GM18520 (cell line): ENCODE measurements around the gene PCDHGA8.
"Not testable (repeated sequence)": the region's sequence is repeated elsewhere in the genome, so short reads cannot be mapped to it uniquely, and the experiment has no call there.

ENCODE experiments used
- ATAC-seq: cut with Tn5 transposase; IDR thresholded peaks from one replicate; pipeline ENCODE4 v1.9.1; 2021; ENCODE audit not compliant: unreplicated experiment

Gene PCDHGA8

DNA sequence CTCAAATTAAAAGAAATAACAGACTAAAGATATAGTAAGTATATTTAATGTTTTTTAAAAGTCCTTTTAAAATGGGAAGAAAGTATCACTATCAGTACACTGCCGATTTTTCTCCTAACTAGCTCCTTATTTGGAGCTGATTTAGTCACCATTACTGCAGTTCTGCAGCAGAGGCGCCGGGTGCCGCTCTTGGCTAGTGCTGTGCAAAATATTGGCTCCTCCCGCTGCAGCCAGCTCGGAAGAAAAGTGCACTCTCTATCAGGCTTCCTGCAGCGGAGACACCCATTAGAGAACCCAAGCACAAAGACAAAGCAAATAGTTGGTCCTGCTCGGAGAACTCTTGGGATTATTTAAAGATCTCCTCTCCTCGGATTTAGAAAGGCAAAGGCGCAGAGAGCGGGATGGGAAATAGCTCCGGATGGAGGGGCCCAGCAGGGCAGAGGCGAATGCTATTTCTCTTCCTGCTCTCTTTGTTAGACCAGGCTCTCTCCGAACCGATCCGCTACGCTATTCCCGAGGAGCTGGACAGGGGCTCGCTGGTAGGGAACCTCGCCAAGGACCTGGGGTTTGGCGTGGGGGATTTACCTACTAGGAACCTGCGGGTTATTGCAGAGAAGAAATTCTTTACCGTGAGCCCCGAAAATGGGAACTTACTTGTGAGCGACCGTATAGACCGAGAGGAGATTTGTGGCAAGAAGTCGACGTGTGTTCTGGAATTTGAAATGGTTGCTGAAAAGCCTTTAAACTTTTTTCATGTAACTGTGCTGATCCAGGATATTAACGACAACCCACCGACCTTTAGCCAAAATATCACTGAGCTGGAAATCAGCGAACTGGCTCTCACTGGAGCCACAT is 22.2 kb upstream of the PCDHGA8 start, which contains the start of gene PCDHGB3:
PCDHGB3 (plus strand) TSS at position 249 of the 855 bp plus-strand sequence; CDS start at position 402, 153 bp downstream.
- no peak for ATAC-seq

DNA sequence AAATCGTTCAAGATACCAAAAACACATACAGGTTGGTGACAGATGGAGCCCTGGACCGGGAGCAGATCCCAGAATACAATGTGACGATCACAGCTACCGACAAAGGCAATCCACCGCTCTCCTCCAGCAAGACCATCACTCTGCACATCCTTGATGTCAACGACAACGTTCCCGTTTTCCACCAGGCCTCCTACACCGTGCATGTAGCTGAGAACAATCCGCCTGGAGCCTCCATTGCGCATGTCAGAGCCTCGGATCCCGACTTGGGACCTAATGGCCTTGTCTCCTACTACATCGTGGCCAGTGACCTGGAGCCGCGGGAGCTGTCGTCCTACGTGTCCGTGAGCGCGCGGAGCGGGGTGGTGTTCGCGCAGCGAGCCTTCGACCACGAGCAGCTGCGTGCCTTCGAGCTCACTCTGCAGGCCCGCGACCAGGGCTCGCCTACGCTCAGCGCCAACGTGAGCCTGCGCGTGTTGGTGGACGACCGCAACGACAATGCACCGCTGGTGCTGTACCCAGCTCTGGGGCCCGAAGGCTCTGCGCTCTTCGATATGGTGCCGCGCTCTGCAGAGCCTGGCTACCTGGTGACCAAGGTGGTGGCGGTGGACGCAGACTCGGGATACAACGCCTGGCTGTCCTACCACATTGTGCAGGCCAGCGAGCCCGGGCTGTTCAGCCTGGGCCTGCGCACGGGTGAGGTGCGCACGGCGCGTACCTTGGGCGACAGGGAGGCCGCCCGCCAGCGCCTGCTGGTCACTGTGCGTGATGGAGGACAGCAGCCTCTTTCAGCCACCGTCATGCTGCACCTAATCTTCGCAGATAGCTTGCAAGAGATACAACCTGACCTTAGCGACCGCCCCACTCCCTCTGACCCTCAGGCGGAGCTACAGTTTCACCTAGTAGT is 20.6 kb upstream of the PCDHGA8 start:
- ATAC-seq, result no peak

DNA sequence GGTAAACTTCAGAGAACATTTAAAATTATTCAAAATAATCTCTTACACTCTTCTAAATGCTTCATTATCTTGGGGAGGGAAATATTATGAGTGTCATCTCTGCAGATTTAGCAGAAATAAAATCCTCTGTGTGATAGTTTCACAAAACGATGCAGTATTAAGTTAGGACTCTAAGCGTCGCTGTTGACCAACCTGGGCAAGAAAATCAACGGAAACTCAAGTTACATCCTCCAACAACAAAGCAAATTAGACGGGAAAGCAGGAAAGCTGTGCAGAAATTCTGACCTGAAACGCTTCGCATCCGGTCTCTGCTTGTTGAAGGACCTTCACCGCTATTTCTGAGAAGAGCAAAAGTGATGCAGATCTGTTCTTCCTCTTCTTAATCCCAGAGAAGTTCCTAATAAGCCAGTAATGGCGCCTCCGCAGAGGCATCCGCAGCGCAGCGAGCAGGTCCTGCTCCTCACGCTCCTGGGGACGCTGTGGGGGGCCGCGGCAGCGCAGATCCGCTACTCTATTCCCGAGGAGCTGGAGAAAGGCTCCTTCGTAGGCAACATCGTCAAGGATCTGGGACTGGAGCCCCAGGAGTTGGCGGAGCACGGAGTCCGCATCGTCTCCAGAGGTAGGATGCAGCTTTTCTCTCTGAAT is 18.6 kb upstream of the PCDHGA8 start, which contains the start of gene PCDHGA6:
PCDHGA6 (plus strand) TSS at position 219 of the 645 bp plus-strand sequence; CDS start at position 412, 193 bp downstream.
- ATAC-seq, result no peak

DNA sequence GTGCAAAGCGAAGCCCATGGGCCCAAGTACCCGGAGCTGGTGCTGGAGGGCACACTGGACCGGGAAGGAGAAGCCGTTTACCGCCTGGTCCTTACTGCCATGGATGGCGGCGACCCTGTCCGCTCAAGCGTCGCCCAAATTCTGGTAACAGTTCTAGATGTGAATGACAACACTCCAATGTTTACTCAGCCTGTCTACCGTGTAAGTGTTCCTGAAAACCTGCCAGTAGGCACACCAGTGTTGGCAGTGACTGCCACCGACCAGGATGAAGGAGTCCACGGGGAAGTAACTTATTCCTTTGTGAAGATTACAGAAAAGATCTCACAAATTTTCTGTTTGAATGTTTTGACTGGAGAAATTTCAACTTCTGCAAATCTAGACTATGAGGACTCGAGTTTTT is 17.8 kb upstream of the PCDHGA8 start:
- ATAC-seq, result no peak

DNA sequence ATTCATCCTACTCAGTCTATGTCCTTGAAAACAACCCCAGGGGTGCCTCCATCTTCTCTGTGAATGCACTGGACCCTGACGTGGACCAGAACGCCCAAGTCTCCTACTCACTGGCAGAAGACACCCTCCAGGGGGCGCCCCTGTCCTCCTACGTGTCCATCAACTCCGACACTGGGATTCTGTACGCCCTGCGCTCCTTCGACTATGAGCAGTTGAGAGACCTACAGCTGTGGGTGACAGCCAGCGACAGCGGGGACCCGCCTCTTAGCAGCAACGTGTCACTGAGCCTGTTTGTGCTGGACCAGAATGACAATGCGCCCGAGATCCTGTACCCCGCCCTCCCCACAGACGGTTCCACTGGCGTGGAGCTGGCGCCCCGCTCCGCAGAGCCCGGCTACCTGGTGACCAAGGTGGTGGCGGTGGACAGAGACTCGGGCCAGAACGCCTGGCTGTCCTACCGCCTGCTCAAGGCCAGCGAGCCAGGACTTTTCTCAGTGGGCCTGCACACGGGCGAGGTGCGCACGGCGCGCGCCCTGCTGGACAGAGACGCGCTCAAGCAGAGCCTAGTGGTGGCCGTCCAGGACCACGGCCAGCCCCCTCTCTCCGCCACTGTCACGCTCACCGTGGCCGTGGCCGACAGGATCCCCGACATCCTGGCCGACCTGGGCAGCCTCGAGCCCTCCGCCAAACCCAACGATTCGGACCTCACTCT is 16.8 kb upstream of the PCDHGA8 start:
- not testable (repeated sequence) for ATAC-seq

DNA sequence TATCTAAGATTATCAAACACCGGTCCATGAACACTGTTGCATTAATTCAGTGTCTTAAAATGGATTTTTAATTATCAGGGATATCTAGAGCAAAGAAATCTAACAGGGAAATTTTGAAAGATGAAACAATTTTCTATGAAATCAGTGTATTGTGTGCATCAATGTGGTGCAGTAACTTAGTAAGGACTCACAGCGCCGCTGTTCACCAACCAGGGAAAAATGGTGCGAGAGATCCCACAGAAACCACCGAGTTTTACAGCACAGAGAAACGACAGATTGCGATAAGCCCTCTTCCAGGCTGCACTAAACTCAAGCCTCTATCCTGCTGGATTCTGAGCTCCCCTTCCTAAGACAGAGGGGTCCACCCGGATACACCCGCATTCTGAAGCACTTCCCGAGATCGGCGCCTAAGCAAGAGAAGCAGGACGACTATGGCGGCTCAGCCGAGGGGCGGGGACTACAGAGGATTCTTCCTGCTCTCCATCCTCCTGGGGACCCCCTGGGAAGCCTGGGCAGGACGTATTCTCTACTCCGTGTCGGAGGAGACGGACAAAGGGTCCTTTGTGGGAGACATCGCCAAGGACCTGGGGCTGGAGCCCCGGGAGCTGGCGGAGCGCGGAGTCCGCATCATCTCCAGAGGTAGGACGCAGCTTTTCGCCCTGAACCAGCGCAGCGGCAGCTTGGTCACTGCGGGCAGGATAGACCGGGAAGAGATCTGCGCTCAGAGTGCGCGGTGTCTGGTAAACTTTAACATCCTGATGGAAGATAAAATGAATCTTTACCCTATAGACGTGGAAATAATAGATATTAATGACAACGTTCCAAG is 9.8 kb upstream of the PCDHGA8 start, which contains the start of gene PCDHGA7:
PCDHGA7 (plus strand) TSS at position 274 of the 826 bp plus-strand sequence; CDS start at position 432, 158 bp downstream.
- ATAC-seq, result no peak

DNA sequence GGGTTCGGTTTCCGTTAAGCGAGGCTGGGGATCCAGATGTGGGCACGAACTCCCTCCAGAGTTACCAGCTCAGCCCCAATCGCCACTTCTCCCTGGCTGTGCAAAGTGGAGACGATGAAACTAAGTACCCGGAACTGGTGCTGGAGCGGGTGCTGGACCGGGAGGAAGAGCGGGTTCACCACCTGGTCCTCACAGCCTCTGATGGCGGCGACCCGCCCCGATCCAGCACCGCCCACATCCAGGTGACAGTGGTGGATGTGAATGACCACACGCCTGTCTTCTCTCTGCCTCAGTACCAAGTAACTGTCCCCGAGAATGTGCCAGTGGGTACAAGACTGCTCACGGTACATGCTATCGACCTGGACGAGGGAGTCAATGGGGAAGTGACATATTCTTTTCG is 9.1 kb upstream of the PCDHGA8 start:
- no peak for ATAC-seq

DNA sequence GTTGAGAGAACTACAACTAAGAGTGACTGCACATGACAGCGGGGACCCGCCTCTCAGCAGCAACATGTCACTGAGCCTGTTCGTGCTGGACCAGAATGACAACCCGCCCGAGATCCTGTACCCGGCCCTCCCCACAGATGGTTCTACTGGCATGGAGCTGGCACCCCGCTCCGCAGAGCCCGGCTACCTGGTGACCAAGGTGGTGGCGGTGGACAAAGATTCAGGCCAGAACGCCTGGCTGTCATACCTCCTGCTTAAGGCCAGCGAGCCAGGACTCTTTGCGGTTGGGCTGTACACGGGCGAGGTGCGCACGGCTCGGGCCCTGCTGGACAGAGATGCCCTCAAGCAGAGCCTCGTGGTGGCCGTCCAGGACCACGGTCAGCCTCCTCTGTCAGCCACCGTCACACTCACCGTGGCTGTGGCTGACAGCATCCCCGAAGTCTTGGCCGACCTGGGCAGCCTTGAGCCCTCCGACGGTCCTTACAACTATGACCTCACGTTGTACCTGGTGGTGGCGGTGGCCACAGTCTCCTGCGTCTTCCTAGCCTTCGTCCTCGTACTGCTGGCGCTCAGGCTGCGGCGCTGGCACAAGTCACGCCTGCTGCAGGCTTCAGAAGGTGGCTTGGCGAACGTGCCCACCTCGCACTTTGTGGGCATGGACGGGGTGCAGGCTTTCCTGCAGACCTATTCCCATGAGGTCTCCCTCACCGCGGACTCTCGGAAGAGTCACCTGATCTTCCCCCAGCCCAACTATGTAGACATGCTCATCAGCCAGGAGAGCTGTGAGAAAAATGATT is 7.8 kb upstream of the PCDHGA8 start:
- no peak for ATAC-seq

DNA sequence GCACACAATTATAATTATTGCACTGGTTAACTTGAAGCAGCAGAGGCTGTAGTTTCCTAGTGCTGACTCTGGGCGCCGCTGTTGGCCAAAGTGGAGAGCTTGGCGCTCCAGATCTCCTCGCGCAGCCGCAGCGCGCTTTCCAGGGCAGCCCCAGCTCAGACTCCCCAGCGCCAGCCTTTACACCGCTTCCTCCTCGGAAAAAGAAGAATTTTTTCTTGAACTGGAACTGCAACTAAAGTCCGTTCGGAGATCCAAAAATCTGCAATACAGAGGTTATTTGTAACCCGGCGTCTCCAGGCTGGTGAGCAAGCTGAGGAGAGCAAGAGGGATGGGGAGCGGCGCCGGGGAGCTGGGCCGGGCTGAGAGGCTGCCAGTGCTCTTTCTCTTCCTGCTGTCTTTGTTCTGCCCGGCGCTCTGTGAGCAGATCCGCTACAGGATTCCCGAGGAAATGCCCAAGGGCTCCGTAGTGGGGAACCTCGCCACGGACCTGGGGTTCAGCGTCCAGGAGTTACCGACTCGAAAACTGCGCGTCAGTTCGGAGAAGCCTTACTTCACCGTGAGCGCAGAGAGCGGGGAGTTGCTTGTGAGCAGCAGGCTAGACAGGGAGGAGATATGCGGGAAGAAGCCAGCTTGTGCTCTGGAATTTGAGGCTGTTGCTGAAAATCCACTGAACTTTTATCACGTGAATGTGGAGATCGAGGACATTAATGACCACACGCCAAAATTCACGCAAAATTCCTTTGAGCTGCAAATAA is 4.7 kb upstream of the PCDHGA8 start, which contains the start of gene PCDHGB4:
PCDHGB4 (plus strand) TSS at position 142 of the 755 bp plus-strand sequence; CDS start at position 329, 187 bp downstream.
- ATAC-seq, result not testable (repeated sequence)

DNA sequence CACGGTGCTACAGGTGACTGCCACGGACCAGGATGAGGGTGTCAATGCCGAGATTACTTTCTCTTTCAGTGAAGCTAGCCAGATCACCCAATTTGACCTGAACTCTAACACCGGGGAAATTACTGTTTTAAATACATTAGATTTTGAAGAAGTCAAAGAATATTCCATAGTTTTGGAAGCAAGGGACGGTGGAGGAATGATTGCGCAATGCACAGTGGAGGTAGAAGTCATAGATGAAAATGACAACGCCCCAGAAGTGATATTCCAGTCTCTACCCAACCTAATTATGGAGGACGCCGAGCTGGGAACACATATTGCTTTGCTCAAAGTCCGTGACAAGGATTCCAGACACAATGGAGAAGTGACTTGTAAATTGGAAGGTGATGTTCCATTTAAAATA is 3.8 kb upstream of the PCDHGA8 start:
- no peak for ATAC-seq

DNA sequence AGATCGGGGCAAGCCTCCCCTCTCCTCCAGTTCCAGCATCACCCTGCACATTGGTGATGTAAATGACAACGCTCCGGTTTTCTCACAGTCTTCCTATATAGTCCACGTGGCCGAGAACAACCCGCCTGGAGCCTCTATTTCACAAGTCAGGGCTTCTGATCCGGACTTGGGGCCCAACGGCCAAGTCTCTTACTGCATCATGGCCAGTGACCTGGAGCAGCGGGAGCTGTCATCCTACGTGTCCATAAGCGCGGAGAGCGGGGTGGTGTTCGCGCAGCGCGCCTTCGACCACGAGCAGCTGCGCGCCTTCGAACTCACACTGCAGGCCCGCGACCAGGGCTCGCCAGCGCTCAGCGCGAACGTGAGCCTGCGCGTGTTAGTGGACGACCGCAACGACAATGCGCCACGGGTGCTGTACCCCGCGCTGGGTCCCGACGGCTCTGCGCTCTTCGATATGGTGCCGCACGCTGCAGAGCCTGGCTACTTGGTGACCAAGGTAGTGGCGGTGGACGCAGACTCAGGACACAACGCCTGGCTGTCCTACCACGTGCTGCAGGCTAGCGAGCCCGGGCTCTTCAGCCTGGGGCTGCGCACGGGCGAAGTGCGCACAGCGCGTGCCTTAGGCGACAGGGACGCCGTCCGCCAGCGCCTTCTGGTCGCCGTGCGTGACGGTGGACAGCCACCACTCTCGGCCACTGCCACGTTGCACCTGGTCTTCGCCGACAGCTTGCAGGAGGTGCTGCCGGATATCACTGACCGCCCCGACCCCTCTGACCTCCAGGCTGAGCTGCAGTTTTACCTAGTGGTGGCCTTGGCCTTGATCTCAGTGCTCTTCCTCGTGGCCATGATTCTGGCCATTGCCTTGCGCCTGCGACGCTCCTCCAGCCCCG is 3.0 kb upstream of the PCDHGA8 start:
- ATAC-seq, result no peak

DNA sequence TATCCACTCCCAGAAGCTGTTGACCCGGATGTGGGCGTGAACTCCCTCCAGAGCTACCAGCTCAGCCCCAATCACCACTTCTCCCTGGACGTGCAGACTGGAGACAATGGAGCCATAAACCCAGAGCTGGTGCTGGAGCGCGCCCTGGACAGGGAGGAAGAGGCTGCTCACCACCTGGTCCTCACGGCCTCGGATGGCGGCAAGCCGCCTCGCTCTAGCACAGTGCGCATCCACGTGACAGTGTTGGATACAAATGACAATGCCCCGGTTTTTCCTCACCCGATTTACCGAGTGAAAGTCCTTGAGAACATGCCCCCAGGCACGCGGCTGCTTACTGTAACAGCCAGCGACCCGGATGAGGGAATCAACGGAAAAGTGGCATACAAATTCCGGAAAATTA is 834 bp downstream of the PCDHGA8 start:
- no peak for ATAC-seq

DNA sequence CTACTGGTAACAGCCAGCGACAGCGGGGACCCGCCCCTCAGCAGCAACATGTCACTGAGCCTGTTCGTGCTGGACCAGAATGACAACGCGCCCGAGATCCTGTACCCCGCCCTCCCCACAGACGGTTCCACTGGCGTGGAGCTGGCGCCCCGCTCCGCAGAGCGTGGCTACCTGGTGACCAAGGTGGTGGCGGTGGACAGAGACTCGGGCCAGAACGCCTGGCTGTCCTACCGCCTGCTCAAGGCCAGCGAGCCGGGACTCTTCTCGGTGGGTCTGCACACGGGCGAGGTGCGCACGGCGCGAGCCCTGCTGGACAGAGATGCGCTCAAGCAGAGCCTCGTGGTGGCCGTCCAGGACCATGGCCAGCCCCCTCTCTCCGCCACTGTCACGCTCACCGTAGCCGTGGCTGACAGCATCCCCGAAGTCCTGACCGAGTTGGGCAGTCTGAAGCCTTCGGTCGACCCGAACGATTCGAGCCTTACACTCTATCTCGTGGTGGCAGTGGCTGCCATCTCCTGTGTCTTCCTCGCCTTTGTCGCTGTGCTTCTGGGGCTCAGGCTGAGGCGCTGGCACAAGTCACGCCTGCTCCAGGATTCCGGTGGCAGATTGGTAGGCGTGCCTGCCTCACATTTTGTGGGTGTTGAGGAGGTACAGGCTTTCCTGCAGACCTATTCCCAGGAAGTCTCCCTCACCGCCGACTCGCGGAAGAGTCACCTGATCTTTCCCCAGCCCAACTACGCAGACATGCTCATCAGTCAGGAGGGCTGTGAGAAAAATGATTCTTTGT is 2.2 kb downstream of the PCDHGA8 start:
- ATAC-seq, result not testable (repeated sequence)

DNA sequence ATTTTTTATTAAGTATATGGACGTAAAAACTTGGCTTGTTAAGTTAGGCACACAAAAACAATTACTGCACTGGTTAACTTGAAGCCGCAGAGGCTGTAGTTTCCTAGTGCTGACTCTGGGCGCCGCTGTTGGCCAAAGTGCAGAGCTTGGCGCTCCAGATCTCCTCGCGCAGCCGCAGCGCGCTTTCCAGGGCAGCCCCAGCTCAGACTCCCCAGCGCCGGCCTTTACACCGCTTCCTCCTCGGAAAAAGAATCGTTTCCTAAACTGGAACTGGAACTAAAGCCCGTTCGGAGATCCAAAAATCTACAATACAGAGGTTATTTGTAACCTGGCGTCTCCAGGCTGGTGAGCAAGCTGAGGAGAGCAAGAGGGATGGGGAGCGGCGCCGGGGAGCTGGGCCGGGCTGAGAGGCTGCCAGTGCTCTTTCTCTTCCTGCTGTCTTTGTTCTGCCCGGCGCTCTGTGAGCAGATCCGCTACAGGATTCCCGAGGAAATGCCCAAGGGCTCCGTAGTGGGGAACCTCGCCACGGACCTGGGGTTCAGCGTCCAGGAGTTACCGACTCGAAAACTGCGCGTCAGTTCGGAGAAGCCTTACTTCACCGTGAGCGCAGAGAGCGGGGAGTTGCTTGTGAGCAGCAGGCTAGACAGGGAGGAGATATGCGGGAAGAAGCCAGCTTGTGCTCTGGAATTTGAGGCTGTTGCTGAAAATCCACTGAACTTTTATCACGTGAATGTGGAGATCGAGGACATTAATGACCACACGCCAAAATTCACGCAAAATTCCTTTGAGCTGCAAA is 5.5 kb downstream of the PCDHGA8 start, which contains the start of gene PCDHGB5:
PCDHGB5 (plus strand) TSS at position 192 of the 796 bp plus-strand sequence; CDS start at position 373, 181 bp downstream.
- ATAC-seq, result not testable (repeated sequence)

DNA sequence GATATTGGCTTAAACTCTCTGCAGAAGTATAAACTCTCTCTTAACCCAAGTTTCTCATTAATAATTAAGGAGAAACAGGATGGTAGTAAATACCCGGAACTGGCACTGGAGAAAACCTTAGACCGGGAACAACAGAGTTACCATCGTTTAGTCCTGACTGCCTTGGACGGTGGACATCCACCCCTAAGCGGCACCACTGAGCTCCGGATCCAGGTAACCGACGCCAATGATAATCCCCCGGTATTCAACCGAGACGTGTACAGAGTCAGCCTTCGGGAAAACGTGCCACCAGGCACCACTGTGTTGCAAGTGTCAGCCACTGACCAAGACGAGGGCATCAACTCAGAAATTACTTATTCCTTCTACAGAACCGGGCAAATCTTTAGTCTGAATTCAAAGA is 6.2 kb downstream of the PCDHGA8 start:
- ATAC-seq, result no peak
